ENCODE measurements around the gene CT45A5.
"Not testable (repeated sequence)": the region's sequence is repeated elsewhere in the genome, so short reads cannot be mapped to it uniquely, and the experiment has no call there.

CT45A5 gene, protein sequence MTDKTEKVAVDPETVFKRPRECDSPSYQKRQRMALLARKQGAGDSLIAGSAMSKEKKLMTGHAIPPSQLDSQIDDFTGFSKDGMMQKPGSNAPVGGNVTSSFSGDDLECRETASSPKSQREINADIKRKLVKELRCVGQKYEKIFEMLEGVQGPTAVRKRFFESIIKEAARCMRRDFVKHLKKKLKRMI

DNA sequence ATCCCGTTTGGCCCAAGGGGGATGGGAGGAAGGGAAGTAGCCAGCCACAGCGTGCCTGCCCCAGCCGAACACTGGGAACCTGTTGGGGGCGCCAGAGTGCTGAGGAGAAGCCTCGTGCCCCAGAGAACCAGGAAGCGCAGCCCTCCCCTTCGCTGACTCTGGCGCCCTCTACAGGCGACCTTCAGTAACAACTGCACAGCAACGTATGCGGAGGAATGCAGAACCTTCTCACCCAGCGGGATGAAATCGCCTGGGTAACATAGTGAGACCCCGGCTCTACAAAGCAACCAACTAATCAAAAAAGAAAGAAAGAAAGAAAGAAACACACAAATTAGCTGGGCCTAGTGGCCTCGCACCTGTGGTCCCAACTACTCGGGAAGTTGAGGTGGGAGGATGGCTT is at the start of gene CT45A5:
TSS of gene CT45A5 (minus strand) at position 101 of the 400 bp plus-strand sequence. CDS start 3,774 bp downstream, outside the sequence.
- H3K27ac ChIP-seq; H3K4me3 ChIP-seq; DNase-seq (ENCODE audit: low read depth, low spot score); H3K9ac ChIP-seq (ENCODE audit: insufficient read length); H3K36me3 ChIP-seq (ENCODE audit: insufficient read depth, low read length); H3K9me3 ChIP-seq (ENCODE audit: low read depth, low read length): not testable (repeated sequence)

DNA sequence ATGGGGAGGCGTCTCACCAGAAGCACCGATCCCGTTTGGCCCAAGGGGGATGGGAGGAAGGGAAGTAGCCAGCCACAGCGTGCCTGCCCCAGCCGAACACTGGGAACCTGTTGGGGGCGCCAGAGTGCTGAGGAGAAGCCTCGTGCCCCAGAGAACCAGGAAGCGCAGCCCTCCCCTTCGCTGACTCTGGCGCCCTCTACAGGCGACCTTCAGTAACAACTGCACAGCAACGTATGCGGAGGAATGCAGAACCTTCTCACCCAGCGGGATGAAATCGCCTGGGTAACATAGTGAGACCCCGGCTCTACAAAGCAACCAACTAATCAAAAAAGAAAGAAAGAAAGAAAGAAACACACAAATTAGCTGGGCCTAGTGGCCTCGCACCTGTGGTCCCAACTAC is 34.6 kb upstream of the CT45A5 start, which contains the start of gene CT45A2:
TSS of gene CT45A2 (minus strand) at position 101 of the 400 bp plus-strand sequence. CDS start 3,747 bp downstream, outside the sequence.
- not testable (repeated sequence) for H3K9me3 ChIP-seq (ENCODE audit: low read depth, low read length); DNase-seq (ENCODE audit: low read depth, low spot score); H3K9ac ChIP-seq (ENCODE audit: insufficient read length); H3K4me3 ChIP-seq; H3K27ac ChIP-seq; H3K36me3 ChIP-seq (ENCODE audit: insufficient read depth, low read length)

DNA sequence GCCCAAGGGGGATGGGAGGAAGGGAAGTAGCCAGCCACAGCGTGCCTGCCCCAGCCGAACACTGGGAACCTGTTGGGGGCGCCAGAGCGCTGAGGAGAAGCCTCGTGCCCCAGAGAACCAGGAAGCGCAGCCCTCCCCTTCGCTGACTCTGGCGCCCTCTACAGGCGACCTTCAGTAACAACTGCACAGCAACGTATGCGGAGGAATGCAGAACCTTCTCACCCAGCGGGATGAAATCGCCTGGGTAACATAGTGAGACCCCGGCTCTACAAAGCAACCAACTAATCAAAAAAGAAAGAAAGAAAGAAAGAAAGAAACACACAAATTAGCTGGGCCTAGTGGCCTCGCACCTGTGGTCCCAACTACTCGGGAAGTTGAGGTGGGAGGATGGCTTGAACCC is 17.4 kb upstream of the CT45A5 start, which contains the start of gene CT45A6:
TSS of gene CT45A6 (minus strand) at position 101 of the 400 bp plus-strand sequence. CDS start 3,794 bp downstream, outside the sequence.
- H3K9me3 ChIP-seq (ENCODE audit: low read depth, low read length); DNase-seq (ENCODE audit: low read depth, low spot score); H3K4me3 ChIP-seq; H3K27ac ChIP-seq; H3K9ac ChIP-seq (ENCODE audit: insufficient read length); H3K36me3 ChIP-seq (ENCODE audit: insufficient read depth, low read length): not testable (repeated sequence)

DNA sequence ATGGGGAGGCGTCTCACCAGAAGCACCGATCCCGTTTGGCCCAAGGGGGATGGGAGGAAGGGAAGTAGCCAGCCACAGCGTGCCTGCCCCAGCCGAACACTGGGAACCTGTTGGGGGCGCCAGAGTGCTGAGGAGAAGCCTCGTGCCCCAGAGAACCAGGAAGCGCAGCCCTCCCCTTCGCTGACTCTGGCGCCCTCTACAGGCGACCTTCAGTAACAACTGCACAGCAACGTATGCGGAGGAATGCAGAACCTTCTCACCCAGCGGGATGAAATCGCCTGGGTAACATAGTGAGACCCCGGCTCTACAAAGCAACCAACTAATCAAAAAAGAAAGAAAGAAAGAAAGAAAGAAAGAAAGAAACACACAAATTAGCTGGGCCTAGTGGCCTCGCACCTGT is 17.2 kb downstream of the CT45A5 start, which contains the start of gene CT45A3:
TSS of gene CT45A3 (minus strand) at position 101 of the 400 bp plus-strand sequence. CDS start 3,747 bp downstream, outside the sequence.
- H3K9me3 ChIP-seq (ENCODE audit: low read depth, low read length); H3K36me3 ChIP-seq (ENCODE audit: insufficient read depth, low read length); H3K27ac ChIP-seq; H3K9ac ChIP-seq (ENCODE audit: insufficient read length); DNase-seq (ENCODE audit: low read depth, low spot score); H3K4me3 ChIP-seq: not testable (repeated sequence)

DNA sequence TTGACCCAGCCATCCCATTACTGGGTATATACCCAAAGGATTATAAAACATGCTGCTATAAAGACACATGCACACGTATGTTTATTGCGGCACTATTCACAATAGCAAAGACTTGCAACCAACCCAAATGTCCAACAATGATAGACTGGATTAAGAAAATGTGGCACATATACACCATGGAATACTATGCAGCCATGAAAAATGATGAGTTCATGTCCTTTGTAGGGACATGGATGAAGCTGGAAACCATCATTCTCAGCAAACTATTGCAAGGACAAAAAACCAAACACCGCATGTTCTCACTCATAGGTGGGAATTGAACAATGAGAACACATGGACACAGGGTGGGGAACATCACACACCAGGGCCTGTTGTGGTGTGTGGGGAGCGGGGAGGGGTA is 40.6 kb downstream of the CT45A5 start:
- H3K9ac ChIP-seq (ENCODE audit: insufficient read length); H3K4me3 ChIP-seq; H3K9me3 ChIP-seq (ENCODE audit: low read depth, low read length); DNase-seq (ENCODE audit: low read depth, low spot score); H3K36me3 ChIP-seq (ENCODE audit: insufficient read depth, low read length); H3K27ac ChIP-seq: not testable (repeated sequence)

DNA sequence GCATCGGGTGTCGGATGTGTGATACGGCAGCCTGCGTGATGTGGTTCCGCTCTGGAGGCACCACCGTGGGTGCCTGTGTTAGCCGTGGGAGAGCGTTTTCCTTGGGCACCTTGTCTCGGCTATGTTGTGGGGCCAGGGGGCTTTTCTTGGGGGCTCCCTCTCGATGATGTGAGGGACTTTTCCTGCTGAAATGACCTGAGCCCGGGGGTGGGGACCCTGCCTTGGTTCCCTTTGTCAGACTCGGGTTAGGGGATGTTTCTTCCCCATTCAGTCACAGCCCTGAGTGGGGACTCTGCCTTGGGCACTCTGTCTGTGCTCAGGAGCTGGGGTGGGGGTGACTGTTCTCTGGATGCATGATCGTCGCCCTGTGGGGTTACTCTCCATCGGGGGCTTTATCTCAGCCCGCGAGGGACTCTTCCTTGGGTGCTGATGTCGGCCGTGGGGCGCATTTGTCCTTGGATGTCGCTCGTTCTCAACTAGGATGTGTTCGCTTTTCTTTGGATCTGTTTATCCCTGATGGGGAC is 44.0 kb downstream of the CT45A5 start:
- DNase-seq (ENCODE audit: low read depth, low spot score) = no peak
- no peak overlapping the region; the same call in 1 of the 2 replicates for H3K4me3 ChIP-seq
- TF ChIP-seq FOXP2 (optimal IDR thresholded peaks at IDR 0.05; ENCODE audit: control extremely low read depth, extremely low read length, insufficient read depth) (no peak), EZH2 (IDR thresholded peaks at IDR 0.05) (no peak), POLR2AphosphoS5 (IDR thresholded peaks at IDR 0.05; ENCODE audit: borderline replicate concordance, low read depth, low read length) (no peak)
- no peak overlapping the region for H3K9ac ChIP-seq (ENCODE audit: insufficient read length)
- no peaks in the 10 kb centered on the region for H3K36me3 ChIP-seq (ENCODE audit: insufficient read depth, low read length)
- H3K27ac ChIP-seq = no peak overlapping the region
- no peaks in the 10 kb centered on the region for H3K9me3 ChIP-seq (ENCODE audit: low read depth, low read length)

DNA sequence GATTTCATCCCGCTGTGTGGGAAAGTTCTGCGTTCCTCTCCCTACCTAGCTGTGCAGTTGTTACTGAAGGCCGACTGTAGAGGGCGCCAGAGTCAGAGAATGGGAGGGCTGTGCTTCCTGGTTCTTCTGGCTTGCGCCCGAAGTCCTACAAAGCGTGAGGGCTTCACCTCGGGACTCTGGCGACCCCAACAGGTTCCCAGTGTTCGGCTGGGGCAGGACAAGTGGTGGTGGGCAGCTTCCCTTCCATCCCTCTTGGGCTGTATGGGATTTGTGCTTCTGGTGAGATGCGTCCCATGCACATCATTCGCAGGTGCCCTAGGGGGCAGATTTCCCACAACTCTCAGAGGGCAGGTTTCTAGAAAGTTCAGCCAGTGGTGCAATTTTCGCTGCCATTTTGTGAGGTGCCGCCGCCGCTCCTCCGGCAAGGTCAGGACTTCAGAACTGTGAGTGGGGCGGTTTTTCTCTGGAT is 44.6 kb downstream of the CT45A5 start:
- DNase-seq (ENCODE audit: low read depth, low spot score) = no peak
- TF ChIP-seq FOXP2 (optimal IDR thresholded peaks at IDR 0.05; ENCODE audit: control extremely low read depth, extremely low read length, insufficient read depth) (no peak), EZH2 (IDR thresholded peaks at IDR 0.05) (no peak), POLR2AphosphoS5 (IDR thresholded peaks at IDR 0.05; ENCODE audit: borderline replicate concordance, low read depth, low read length) (no peak)
- Histone ChIP-seq H3K9ac (ENCODE audit: insufficient read length) (no peak overlapping the region), H3K27ac (no peak overlapping the region), H3K4me3 (peak overlapping the region; percentile 38), H3K9me3 (ENCODE audit: low read depth, low read length) (no peaks in the 10 kb centered on the region), H3K36me3 (ENCODE audit: insufficient read depth, low read length) (no peaks in the 10 kb centered on the region)

DNA sequence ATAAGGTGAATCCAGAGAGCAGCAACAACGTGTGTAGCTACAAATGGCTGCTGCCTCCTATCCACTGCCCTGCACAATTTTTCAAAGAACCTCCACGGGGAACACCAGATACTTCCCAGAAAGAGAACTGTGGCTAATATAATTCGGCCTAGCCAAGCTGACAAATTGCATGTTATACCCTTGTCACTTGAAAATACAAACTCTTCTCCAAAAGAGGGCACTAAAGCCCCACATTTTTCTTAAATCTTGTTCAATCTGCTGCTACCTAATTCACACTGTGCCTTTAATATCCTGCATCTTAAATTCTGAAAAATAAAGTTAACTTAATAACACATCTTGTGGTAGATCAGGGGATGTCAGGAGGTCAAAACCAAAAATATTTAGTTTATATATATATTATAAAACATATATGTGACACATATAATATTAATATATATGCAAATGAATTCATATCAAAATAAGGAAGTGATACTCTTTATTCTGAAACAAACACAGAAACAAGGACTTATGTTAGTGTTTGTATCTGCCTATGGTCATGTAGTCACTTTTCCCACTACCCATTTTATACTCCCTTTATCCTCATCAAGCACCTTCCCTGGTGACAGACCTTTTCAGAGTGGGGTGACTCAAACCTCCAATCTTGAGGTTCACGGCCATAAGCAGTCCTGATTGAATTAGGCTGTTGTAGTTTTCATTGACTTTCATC is 47.8 kb downstream of the CT45A5 start:
- H3K4me3 ChIP-seq = no peak overlapping the region
- H3K36me3 ChIP-seq (ENCODE audit: insufficient read depth, low read length) = no peaks in the 10 kb centered on the region
- no peak overlapping the region for H3K27ac ChIP-seq
- H3K9ac ChIP-seq (ENCODE audit: insufficient read length) = no peak overlapping the region
- TF ChIP-seq FOXP2 (optimal IDR thresholded peaks at IDR 0.05; ENCODE audit: control extremely low read depth, extremely low read length, insufficient read depth) (no peak), POLR2AphosphoS5 (IDR thresholded peaks at IDR 0.05; ENCODE audit: borderline replicate concordance, low read depth, low read length) (no peak), EZH2 (IDR thresholded peaks at IDR 0.05) (no peak)
- H3K9me3 ChIP-seq (ENCODE audit: low read depth, low read length) = no peaks in the 10 kb centered on the region
- DNase-seq (ENCODE audit: low read depth, low spot score) = no peak

DNA sequence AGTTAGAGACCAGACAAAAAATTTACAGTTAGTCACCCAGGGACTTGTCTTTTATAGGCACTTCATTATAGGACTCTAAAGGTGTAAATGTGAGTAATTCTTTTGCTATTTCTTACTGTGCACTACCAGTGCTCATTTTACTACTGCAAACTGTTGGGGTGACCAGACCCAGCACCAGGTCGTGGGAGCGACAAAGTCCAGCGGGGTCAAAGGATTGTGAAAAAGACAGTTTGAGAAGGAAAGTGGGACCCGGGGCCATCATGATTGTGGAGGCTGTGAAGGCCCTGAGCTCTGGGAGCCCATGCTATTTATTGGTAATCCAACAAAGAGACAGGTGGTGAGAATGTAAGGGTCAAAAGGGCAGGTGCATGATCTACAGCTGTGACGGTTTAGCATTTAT is 50.6 kb downstream of the CT45A5 start:
- H3K9me3 ChIP-seq (ENCODE audit: low read depth, low read length); H3K36me3 ChIP-seq (ENCODE audit: insufficient read depth, low read length); H3K9ac ChIP-seq (ENCODE audit: insufficient read length); DNase-seq (ENCODE audit: low read depth, low spot score); H3K4me3 ChIP-seq; H3K27ac ChIP-seq: not testable (repeated sequence)

All from SK-N-MC (cell line).